Kasumi-1 (cell line): ENCODE results near the gene TRIO.

Experiments
- DNase-seq, 2 experiments: peaks; one replicate each; lab custom pipeline; 2025; lab: John Stamatoyannopoulos, UW

TRIO gene

GRCh38 chr5:14247054-14247386 lies 103.9 kb downstream of the TRIO start:
- DNase-seq, result no peak

- no peak for DNase-seq
These were observed 106.3 kb downstream of the TRIO start for GRCh38 chr5:14249258-14250082.

- peak; percentile 25 to 41 for DNase-seq
These were observed 107.0 kb downstream of the TRIO start for GRCh38 chr5:14250084-14250695.

- peak; percentile 30 to 31 for DNase-seq
These were observed 107.9 kb downstream of the TRIO start for GRCh38 chr5:14250748-14251701.

GRCh38 chr5:14251733-14252132 lies 108.6 kb downstream of the TRIO start:
- no peak for DNase-seq

GRCh38 chr5:14252793-14253192 lies 109.7 kb downstream of the TRIO start:
- no peak for DNase-seq

- DNase-seq, result no peak
These were observed 111.5 kb downstream of the TRIO start for GRCh38 chr5:14254686-14255085.

GRCh38 chr5:14256026-14256690 lies 113.0 kb downstream of the TRIO start:
- no peak for DNase-seq

- DNase-seq, result no peak
These were observed 113.7 kb downstream of the TRIO start for GRCh38 chr5:14256756-14257393.

GRCh38 chr5:14257995-14258403 lies 114.9 kb downstream of the TRIO start:
- DNase-seq, result no peak

- DNase-seq, result no peak
These were observed 115.7 kb downstream of the TRIO start for GRCh38 chr5:14258840-14259239.

GRCh38 chr5:14260637-14261036 lies 117.5 kb downstream of the TRIO start:
- DNase-seq, result no peak

GRCh38 chr5:14261235-14261634 lies 118.1 kb downstream of the TRIO start:
- DNase-seq, result peak; percentile 75 to 76

GRCh38 chr5:14261856-14262611 lies 118.9 kb downstream of the TRIO start:
- DNase-seq, result no peak

- no peak for DNase-seq
These were observed 120.0 kb downstream of the TRIO start for GRCh38 chr5:14263113-14263512.

- DNase-seq, result no peak
These were observed 120.6 kb downstream of the TRIO start for GRCh38 chr5:14263699-14264098.

GRCh38 chr5:14264605-14265316 lies 121.6 kb downstream of the TRIO start:
- peak; percentile 84 to 86 for DNase-seq

- no peak for DNase-seq
These were observed 122.4 kb downstream of the TRIO start for GRCh38 chr5:14265570-14265969.

GRCh38 chr5:14266171-14266570 lies 123.0 kb downstream of the TRIO start:
- DNase-seq, result no peak

GRCh38 chr5:14266686-14267085 lies 123.5 kb downstream of the TRIO start:
- no peak for DNase-seq
